Endothelial cell (in vitro differentiated cells): ENCODE data around the gene HYAL4. TPM values are rescaled to one million over a fixed set of nuclear protein-coding genes. Genes with fewer than 3 reads are reported as not detected.
"Not testable (repeated sequence)": the region's sequence is repeated elsewhere in the genome, so short reads cannot be mapped to it uniquely, and the experiment has no call there.

Source experiments
- DNase-seq: peaks from one replicate; pipeline ENCODE4 v3.0.0; 2021; ENCODE audit warnings: low spot score
- H3K27ac Mint-ChIP-seq: one replicate; pipeline ENCODE4 v1.8.0; 2021; ENCODE audit warnings: mixed read lengths, inconsistent platforms; ENCODE audit not compliant: unreplicated experiment
- H3K27me3 Mint-ChIP-seq: one replicate; pipeline ENCODE4 v1.8.0; 2021; ENCODE audit warnings: mild to moderate bottlenecking, moderate library complexity, mixed read lengths, inconsistent platforms; ENCODE audit not compliant: unreplicated experiment
- H3K36me3 Mint-ChIP-seq: one replicate; pipeline ENCODE4 v1.8.0; 2021; ENCODE audit warnings: mild to moderate bottlenecking, low read depth, mixed read lengths, inconsistent platforms; ENCODE audit not compliant: unreplicated experiment
- H3K4me1 Mint-ChIP-seq: one replicate; pipeline ENCODE4 v1.8.0; 2021; ENCODE audit warnings: mild to moderate bottlenecking, mixed read lengths, inconsistent platforms; ENCODE audit not compliant: unreplicated experiment
- H3K4me3 Mint-ChIP-seq: one replicate; pipeline ENCODE4 v1.8.0; 2021; ENCODE audit warnings: mild to moderate bottlenecking, mixed read lengths, inconsistent platforms; ENCODE audit not compliant: unreplicated experiment
- H3K9me3 Mint-ChIP-seq: one replicate; pipeline ENCODE4 v1.8.0; 2021; ENCODE audit warnings: mixed read lengths, inconsistent platforms; ENCODE audit not compliant: unreplicated experiment
- total RNA-seq: library from RNA; stranded (reverse); fragmentation: NEBNext Ultra II Directional; extraction: Animal tissue kit (Norgen Biotek cat#: 25700); gene quantifications from one replicate; pipeline ENCODE4 v1.2.1, GENCODE V29; 2021; ENCODE audit not compliant: unreplicated experiment
- TF ChIP-seq, protein P1 (sequence below): fragments of 200-600 bp; sonication (generic); IDR thresholded peaks from one replicate; pipeline ENCODE4 v1.5.0; 2021; ENCODE audit warnings: antibody characterized with exemption; ENCODE audit not compliant: unreplicated experiment

HYAL4 gene
- total RNA-seq, 1 donor from 2014 or later, result 3.1 TPM

DNA sequence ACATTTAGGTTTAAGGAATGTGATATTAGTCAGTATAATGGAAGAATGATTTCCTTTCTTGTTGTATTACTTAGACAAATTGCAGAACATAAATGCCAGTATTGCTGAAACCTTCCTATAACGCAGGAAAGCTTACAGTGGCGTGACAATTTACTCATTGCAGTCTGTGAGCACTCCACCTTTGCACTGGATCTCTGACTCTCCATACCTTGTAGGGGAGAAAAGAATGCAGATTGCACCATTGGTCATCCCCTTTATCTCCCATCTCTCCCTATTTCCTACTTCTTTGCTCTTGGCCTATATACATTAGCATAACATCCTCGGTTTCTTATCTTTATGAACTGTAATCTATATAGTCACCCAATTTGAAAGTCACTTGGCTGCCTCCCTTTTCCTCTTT is 28.1 kb upstream of the HYAL4 start:
- TF ChIP-seq, protein P1, sequence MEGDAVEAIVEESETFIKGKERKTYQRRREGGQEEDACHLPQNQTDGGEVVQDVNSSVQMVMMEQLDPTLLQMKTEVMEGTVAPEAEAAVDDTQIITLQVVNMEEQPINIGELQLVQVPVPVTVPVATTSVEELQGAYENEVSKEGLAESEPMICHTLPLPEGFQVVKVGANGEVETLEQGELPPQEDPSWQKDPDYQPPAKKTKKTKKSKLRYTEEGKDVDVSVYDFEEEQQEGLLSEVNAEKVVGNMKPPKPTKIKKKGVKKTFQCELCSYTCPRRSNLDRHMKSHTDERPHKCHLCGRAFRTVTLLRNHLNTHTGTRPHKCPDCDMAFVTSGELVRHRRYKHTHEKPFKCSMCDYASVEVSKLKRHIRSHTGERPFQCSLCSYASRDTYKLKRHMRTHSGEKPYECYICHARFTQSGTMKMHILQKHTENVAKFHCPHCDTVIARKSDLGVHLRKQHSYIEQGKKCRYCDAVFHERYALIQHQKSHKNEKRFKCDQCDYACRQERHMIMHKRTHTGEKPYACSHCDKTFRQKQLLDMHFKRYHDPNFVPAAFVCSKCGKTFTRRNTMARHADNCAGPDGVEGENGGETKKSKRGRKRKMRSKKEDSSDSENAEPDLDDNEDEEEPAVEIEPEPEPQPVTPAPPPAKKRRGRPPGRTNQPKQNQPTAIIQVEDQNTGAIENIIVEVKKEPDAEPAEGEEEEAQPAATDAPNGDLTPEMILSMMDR, result no peak
- no peak for DNase-seq
- H3K4me3 Mint-ChIP-seq, result no peak overlapping the region
- H3K4me1 Mint-ChIP-seq, result no peaks in the 10 kb centered on the region
- no peaks in the 10 kb centered on the region for H3K27me3 Mint-ChIP-seq
- no peaks in the 10 kb centered on the region for H3K9me3 Mint-ChIP-seq
- no peak overlapping the region for H3K27ac Mint-ChIP-seq
- no peaks in the 10 kb centered on the region for H3K36me3 Mint-ChIP-seq

DNA sequence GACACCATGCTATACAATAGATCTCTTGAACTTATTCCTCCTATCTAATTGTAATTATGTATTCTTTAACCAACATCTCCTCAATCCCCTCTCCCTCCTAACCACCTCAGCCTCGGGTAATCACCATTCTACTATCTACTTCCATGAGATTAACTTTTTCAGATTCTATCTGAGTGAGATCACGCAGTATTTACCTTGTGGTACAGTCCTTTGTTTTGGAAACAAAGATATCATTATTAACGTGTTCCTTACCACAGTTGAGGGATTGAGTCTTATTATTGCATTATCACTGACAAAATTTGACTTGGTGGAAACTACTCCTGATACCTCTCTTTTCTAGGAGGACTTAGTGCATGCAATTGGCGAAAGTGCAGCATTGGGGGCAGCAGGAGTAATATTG is 26.0 kb upstream of the HYAL4 start:
- no peaks in the 10 kb centered on the region for H3K4me1 Mint-ChIP-seq
- H3K36me3 Mint-ChIP-seq, result no peaks in the 10 kb centered on the region
- H3K27me3 Mint-ChIP-seq, result no peaks in the 10 kb centered on the region
- no peaks in the 10 kb centered on the region for H3K9me3 Mint-ChIP-seq
- H3K4me3 Mint-ChIP-seq, result no peak overlapping the region
- no peak overlapping the region for H3K27ac Mint-ChIP-seq
- DNase-seq, result no peak
- TF ChIP-seq, protein P1, result no peak

DNA sequence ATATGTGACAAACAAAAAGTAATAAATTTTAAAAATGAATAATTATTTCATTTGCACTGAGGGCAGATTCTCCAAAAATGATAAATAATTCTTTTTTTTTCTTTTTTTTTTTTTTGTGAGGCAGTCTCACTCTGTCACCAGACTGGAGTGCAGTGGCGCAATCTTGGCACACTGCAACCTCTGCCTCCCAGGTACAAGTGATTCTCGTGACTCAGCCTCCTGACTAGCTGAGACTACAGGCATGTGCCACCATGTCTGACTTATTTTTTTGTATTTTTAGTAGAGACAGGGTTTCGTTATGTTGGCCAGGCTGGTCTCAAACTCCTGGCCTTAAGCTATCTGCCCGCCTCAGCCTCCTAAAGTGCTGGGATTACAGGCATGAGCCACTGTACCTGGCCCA is 25.2 kb upstream of the HYAL4 start:
- not testable (repeated sequence) for H3K4me3 Mint-ChIP-seq, H3K27ac Mint-ChIP-seq, H3K4me1 Mint-ChIP-seq, H3K36me3 Mint-ChIP-seq, H3K9me3 Mint-ChIP-seq, DNase-seq, H3K27me3 Mint-ChIP-seq

DNA sequence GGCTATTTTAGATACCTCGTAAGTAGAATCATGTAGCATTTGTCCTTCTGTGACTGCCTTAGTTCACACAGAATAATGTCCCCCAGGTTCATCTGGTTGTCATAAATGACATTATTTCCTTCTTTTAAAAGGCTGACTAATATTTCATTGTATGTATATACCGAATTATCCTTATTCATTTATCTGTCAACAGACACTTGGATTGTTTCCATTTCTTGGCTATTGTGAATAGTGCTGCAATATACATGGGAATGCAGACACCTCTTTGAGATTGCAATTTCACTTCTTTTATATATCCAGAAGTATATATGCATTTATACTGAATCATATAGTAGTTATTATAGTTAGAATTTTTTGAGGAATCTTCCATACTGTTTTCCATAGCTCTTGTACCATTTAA is 24.1 kb upstream of the HYAL4 start:
- Mint-ChIP-seq H3K27ac (no peak overlapping the region), H3K4me1 (no peaks in the 10 kb centered on the region), H3K9me3 (no peaks in the 10 kb centered on the region), H3K4me3 (no peak overlapping the region), H3K36me3 (no peaks in the 10 kb centered on the region), H3K27me3 (no peaks in the 10 kb centered on the region)
- no peak for DNase-seq
- TF ChIP-seq, protein P1, result no peak

DNA sequence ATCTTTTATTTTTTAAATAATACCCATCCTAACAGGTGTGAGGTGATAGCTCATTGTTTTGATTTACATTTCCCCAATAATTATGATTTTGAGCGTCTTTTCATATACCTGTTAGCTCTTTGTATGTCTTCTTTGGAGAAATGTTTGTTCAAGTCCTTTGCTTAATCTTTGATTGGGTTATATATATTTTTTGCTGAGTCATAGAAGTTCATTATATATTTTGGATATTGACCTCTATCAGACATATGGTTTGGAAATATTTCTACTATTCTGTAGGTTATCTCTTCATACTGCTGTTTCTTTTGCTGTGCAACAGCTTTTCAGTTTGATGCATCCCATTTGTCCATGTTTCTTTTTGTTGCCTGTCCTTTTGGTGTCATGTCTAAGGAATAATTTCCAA is 23.6 kb upstream of the HYAL4 start:
- no peak for DNase-seq
- no peaks in the 10 kb centered on the region for H3K9me3 Mint-ChIP-seq
- H3K36me3 Mint-ChIP-seq, result no peaks in the 10 kb centered on the region
- peaks cover 2% of the 10 kb centered on the region for H3K27me3 Mint-ChIP-seq
- TF ChIP-seq, protein P1, result no peak
- no peaks in the 10 kb centered on the region for H3K4me1 Mint-ChIP-seq
- H3K4me3 Mint-ChIP-seq, result no peak overlapping the region
- H3K27ac Mint-ChIP-seq, result no peak overlapping the region
